GM18526 (cell line): ENCODE data around the gene ID2.

Source experiments
- POLR2A ChIP-seq: IDR thresholded peaks from 3 replicates; pipeline ENCODE4 v1.6.1; 2011; ENCODE audit not compliant: insufficient read length; ENCODE audit errors: extremely low read depth

The ID2 gene

GRCh38 chr2:8685697-8686358, 4.0 kb downstream of the ID2 start:
- TF ChIP-seq POLR2A = no peak

DNA sequence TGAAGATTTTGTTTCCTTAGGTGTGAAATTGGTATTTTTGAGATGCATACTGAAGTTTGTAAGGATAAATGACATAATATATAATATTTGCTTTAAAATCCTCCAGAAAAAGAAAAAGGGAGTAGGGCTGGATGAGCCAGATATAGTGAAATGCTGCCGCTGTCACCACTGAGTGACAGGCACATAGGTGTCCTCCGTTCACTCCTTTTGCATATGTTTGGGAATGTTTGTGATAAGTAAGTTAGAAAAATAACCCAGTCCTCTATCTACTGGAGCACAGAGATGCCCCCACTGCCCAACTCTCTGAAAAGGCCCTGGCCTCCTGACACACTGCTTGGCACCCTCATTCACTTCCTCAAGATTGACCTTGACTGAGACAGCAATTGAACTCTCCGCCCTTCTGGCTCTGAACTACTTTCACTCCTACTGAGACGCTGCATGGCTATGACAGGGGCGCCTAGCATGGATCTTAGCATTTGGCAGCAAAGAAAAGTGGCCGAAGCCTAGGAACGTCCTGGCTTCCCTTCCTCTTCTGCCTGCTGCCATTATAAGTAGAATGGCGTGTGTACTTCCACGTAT, 10.1 kb downstream of the ID2 start:
- TF ChIP-seq POLR2A = no peak

DNA sequence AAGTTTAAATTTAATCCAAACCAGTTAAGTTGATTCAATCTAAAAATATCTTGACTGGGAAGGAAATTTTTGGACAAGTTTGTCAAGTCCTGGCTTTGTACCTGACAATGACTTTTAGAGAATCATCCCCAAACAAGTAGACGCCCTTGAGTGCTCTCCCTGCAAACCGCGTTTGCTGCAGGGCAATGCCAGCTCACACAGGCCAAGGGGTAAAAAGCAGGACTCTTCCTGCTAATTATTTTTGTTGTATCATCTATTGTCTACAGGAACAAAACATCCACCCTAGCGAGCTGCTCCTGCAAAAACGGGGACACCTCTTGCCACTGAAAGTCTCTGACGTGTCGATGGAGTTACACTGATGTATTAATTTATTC, 10.9 kb downstream of the ID2 start:
- no peak for TF ChIP-seq POLR2A

DNA sequence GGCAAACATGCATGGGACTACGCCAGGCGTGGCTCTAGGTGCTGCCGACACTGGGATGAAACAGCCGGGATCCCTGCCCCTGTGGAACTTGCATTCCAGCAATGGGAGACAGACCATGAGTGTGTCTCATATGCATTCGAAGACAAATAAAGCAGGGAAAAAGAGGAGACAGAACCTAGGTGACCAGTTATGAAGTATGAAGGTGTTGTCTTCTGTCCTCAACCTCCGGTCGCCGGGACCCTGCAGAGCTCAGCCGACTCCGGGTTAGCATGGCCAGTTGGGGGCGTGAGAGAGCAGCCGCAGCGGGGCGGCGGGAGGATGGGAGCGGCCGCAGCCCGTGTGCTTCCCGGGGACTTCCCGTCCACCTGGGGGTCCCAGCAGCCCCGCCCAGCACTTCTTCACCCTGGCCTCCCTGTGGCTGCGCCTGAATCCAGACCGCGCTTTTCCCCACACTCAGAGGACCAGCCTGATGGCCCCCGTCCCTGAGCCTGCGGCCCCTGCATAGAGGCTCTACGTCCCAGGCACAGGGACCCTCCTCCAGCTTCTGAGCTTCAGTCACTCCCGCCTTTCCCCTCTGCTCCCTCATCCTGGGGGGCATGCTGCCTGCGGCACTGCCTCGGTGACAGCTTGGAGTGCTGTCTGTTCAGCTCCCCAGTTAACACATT, 11.4 kb downstream of the ID2 start:
- TF ChIP-seq POLR2A = no peak

DNA sequence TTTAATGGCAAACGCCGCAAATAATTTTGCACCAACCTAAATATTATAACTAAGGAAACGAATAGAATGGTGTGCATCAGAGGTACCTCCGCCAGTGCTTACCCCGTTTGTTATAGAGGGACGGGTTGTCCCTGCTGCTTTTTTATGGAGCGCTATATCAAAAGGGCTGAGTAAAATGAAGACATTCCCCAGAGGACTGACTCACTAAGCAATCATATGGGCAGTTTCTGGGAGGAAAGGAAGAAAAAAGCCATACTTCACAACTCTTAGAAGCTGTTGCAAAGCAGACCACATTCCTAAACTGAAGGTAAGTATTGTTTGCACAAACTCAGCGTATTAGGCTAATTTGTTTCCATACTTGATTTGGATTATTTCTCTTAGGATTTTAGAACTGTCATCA, 12.9 kb downstream of the ID2 start:
- TF ChIP-seq POLR2A = no peak

GRCh38 chr2:8697190-8697589, 15.3 kb downstream of the ID2 start:
- TF ChIP-seq POLR2A = no peak

- no peak for TF ChIP-seq POLR2A
Observed at GRCh38 chr2:8699839-8700238, 18.0 kb downstream of the ID2 start.

DNA sequence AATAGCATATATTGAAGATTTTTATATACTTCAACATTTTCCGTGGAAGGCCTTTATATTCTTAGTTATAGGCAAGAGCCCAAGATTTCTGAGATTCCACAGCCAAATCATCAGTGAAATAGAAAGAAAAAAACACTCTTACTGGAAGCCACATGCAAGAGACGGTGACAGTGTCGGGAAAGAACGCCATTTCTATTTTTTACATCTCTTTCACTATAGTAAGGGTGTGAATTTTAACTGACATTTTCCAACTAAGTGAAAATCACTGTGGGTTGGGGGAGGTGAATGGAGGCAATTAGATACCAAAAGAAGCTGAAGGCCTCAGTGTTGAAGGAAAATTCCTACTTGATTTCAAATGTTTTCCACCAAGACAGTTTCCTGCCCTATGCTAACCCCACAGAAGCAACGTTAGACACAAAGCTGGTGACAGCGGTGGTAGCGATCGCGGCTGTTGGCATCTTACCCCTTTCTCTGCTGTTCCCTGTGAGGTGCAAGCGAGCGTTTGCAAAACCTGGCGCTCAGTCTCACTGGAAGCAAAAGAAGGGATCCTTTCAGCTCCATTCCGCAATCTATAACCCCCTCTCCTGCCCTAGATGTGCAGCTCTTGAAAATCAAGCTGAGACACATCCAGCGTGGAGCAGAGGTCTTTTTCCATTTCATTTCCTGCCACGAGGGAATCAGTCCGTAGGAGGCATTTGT, 20.0 kb downstream of the ID2 start:
- TF ChIP-seq POLR2A = no peak

DNA sequence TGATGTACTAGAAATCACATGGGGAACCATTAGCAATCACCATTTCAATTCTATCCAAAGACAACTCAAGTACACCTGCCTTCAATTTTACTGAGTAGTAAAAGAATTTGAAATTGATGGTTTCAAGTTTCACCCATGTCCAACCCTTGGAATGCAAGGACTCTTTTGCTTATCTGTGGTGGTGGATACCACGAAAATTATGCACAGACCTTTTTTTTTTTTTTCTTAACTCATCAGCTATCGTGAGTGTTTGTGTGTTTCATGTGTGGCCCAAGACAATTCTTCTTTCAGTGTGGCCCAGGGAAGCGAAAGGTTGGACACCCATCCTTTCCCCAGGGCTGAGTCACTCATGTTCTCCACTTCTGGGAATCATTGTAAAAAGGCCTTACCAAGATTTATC, 23.1 kb downstream of the ID2 start:
- no peak for TF ChIP-seq POLR2A

DNA sequence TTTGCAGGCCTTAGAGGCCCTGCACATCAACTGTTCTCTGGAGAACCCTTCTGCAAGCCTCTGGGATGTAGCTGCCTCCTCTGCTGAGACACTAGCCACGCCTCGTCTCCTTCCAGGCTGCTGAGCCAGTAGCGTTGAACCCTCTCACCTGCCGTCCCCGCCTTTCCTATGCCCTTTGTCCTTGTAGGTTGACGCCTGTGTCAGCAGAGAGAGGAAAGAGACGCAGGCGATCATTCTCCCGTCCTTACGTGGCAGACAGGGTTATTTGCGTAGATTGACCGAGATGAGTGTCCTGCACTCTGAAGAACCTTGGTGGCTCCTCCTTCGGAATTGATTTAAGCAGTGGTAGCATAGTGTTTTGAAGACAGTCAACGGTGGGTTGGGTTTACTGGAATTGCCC, 27.8 kb downstream of the ID2 start:
- no peak for TF ChIP-seq POLR2A

- TF ChIP-seq POLR2A = no peak
Observed at GRCh38 chr2:8710951-8711350, 29.1 kb downstream of the ID2 start.

DNA sequence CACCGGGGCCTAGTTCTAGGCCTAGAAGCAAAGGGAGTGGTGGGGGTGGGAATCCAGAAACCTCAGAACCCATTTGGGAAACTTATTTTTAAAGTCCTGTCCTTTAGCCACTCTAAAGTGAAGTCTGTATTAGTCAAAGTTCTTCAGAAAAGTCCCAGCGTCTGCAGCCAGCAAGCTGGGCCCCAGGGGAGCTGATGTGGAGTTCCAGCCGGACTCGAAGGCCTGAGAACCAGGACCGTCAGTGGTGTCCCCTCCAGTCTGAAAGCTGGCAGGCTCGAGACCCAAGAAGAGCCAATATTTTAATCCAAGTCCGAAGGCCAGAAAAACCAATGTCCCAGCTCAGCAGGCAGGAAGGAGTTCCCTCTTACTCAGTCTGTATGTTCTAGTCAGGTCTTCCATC, 32.4 kb downstream of the ID2 start:
- TF ChIP-seq POLR2A = no peak

GRCh38 chr2:8714971-8715370, 33.1 kb downstream of the ID2 start:
- no peak for TF ChIP-seq POLR2A

- no peak for TF ChIP-seq POLR2A
Observed at GRCh38 chr2:8719528-8719927, 37.7 kb downstream of the ID2 start.

- no peak for TF ChIP-seq POLR2A
Observed at GRCh38 chr2:8720741-8721140, 38.9 kb downstream of the ID2 start.

GRCh38 chr2:8721410-8721809, 39.6 kb downstream of the ID2 start:
- no peak for TF ChIP-seq POLR2A
